Endothelial cell of umbilical vein (primary cell): ENCODE results near the gene MATR3.

Experiments
- CTCF ChIP-seq, 2 donors: IDR thresholded peaks; 1 replicate in 1 of 2; 2 replicates in 1 of 2; pipeline ENCODE4 v1.5.1; 2011; ENCODE audit warnings: low read length in 2 of 2, mild to moderate bottlenecking in 2 of 2, moderate library complexity in 2 of 2, control low read depth in 1 of 2, inconsistent platforms in 1 of 2, low read depth in 1 of 2; ENCODE audit not compliant: insufficient read depth in 1 of 2; ENCODE audit errors: extremely low read depth in 1 of 2
- EZH2 ChIP-seq: IDR thresholded peaks from 2 replicates; pipeline ENCODE4 v1.6.1; 2012; ENCODE audit warnings: borderline replicate concordance, low read depth, mild to moderate bottlenecking, moderate library complexity, low read length, inconsistent platforms; ENCODE audit not compliant: severe bottlenecking
- FOS ChIP-seq: IDR thresholded peaks from 2 replicates; pipeline ENCODE4 v1.6.1; 2011; ENCODE audit warnings: mild to moderate bottlenecking, low read length, moderate library complexity, borderline replicate concordance; ENCODE audit not compliant: insufficient read depth
- GATA2 ChIP-seq: IDR thresholded peaks from 2 replicates; pipeline ENCODE4 v1.7.0; 2011; ENCODE audit warnings: low read depth, mild to moderate bottlenecking, moderate library complexity, mixed read lengths, low read length; ENCODE audit not compliant: insufficient read length, insufficient read depth
- JUN ChIP-seq: IDR thresholded peaks from 2 replicates; pipeline ENCODE4 v1.6.1; 2011; ENCODE audit warnings: borderline replicate concordance, low read depth; ENCODE audit not compliant: insufficient read length, insufficient read depth
- MYC ChIP-seq: IDR thresholded peaks from one replicate; pipeline ENCODE4 v1.6.1; 2011; ENCODE audit warnings: mild to moderate bottlenecking, low read depth, low read length
- POLR2A ChIP-seq: IDR thresholded peaks from 2 replicates; pipeline ENCODE4 v1.6.1; 2012; ENCODE audit warnings: low read depth, mild to moderate bottlenecking, control low read depth, low read length
- POLR2AphosphoS5 ChIP-seq: IDR thresholded peaks from 2 replicates; pipeline ENCODE4 v1.6.1; 2012; ENCODE audit warnings: low read depth, mild to moderate bottlenecking, control low read depth, low read length, moderate library complexity; ENCODE audit not compliant: insufficient read depth
- TF ChIP-seq, protein P1 (sequence below): IDR thresholded peaks from 2 replicates; pipeline ENCODE4 v1.6.1; 2011; ENCODE audit not compliant: insufficient read depth, insufficient read length

GRCh38 chr5:139251695-139252288 is 41.7 kb upstream of the MATR3 start:
- no peak for TF ChIP-seq CTCF (IDR thresholded peaks at IDR 0.05; ENCODE audit: extremely low read depth in 1 of 2, insufficient read depth in 1 of 2, low read depth in 1 of 2, low read length in 2 of 2)
- TF ChIP-seq EZH2 = no peak
- no peak for TF ChIP-seq POLR2A
- TF ChIP-seq, protein P1, sequence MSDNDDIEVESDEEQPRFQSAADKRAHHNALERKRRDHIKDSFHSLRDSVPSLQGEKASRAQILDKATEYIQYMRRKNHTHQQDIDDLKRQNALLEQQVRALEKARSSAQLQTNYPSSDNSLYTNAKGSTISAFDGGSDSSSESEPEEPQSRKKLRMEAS = no peak
- TF ChIP-seq POLR2AphosphoS5 = no peak
- no peak for TF ChIP-seq JUN
- TF ChIP-seq MYC = no peak
- TF ChIP-seq GATA2 = no peak
- no peak for TF ChIP-seq FOS
